ENCODE measurements around the gene OTUB2. TPM values are rescaled to one million over a fixed set of nuclear protein-coding genes. Genes with fewer than 3 reads are reported as not detected.

OTUB2 gene
- total RNA-seq, 1 experiment from 2014 or later: 1.2 TPM

DNA sequence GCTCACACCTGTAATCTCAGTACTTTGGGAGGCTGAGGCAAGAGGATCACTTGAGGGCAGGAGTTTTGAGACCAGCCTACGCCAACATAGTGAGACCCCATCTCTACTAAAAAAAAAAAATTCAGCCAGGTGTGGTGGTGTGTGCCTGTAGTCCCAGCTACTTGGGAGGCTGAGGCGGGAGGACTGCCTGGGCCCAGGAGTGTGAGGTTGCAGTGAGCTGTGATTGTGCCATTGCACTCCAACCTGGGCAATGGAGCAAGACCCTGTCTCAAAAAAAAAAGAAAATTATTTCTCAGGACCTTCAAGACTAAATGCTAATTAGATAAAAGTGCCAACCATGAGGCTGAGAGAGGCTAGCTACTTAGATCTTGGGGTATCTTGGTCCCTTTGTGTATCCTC is 23.5 kb downstream of the OTUB2 start:
- Mint-ChIP-seq H3K9me3 (ENCODE audit: unreplicated experiment) (no peaks in the 10 kb centered on the region), H3K4me1 (ENCODE audit: low read depth, unreplicated experiment) (no peaks in the 10 kb centered on the region), H3K27ac (ENCODE audit: unreplicated experiment) (no peak overlapping the region), H3K4me3 (ENCODE audit: unreplicated experiment) (no peak overlapping the region), H3K36me3 (ENCODE audit: insufficient read depth, unreplicated experiment) (peaks cover 63% of the 10 kb centered on the region), H3K27me3 (ENCODE audit: insufficient read depth, unreplicated experiment) (no peaks in the 10 kb centered on the region)
- BruUV-seq (replicated peaks): no TSS peak
- H3K4me3 ChIP-seq (ENCODE audit: low read depth, low read length): no peak overlapping the region
- H3K9me3 ChIP-seq: no peaks in the 10 kb centered on the region
- ChIA-PET CTCF (interaction anchor here (1.1 kb wide), 1 partner anchor 87 kb away, joined by 3 read pairs; no protein-coding TSS in a partner anchor), POLR2A (no interaction called here)
- peaks cover 3% of the 10 kb centered on the region for H3K36me3 ChIP-seq (ENCODE audit: control insufficient read depth, insufficient read depth, low read length)
- H3K4me1 ChIP-seq: no peaks in the 10 kb centered on the region
- intact Hi-C loops (cut with micrococcal nuclease; ENCODE audit: unreplicated experiment): no loop called here
- no peak for DNase-seq
- H3K27me3 ChIP-seq (replicated peaks; ENCODE audit: control insufficient read depth, insufficient read depth, low read length): no peaks in the 10 kb centered on the region
- TF ChIP-seq, protein P1, sequence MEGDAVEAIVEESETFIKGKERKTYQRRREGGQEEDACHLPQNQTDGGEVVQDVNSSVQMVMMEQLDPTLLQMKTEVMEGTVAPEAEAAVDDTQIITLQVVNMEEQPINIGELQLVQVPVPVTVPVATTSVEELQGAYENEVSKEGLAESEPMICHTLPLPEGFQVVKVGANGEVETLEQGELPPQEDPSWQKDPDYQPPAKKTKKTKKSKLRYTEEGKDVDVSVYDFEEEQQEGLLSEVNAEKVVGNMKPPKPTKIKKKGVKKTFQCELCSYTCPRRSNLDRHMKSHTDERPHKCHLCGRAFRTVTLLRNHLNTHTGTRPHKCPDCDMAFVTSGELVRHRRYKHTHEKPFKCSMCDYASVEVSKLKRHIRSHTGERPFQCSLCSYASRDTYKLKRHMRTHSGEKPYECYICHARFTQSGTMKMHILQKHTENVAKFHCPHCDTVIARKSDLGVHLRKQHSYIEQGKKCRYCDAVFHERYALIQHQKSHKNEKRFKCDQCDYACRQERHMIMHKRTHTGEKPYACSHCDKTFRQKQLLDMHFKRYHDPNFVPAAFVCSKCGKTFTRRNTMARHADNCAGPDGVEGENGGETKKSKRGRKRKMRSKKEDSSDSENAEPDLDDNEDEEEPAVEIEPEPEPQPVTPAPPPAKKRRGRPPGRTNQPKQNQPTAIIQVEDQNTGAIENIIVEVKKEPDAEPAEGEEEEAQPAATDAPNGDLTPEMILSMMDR (IDR thresholded peaks at IDR 0.05; ENCODE audit: insufficient read depth in 1 of 2, low read depth in 1 of 2, low read length in 1 of 2, severe bottlenecking in 1 of 2, unreplicated experiment in 1 of 2): no peak

GRCh38 chr14:94050231-94050880 is 24.2 kb downstream of the OTUB2 start:
- H3K4me3 Mint-ChIP-seq (ENCODE audit: unreplicated experiment): no peak overlapping the region
- no TSS peak for BruUV-seq (replicated peaks)
- ChIA-PET CTCF (interaction anchor here (1.1 to 1.3 kb wide), 2 partner anchors 30 to 86 kb away, joined by 3 to 6 read pairs; partner anchors contain the start of genes DDX24 and IFI27L1), POLR2A (no interaction called here)
- H3K9me3 Mint-ChIP-seq (ENCODE audit: unreplicated experiment): no peaks in the 10 kb centered on the region
- H3K4me1 Mint-ChIP-seq (ENCODE audit: low read depth, unreplicated experiment): no peaks in the 10 kb centered on the region
- no peaks in the 10 kb centered on the region for H3K9me3 ChIP-seq
- H3K36me3 Mint-ChIP-seq (ENCODE audit: insufficient read depth, unreplicated experiment): peaks cover 64% of the 10 kb centered on the region
- H3K27ac Mint-ChIP-seq (ENCODE audit: unreplicated experiment): no peak overlapping the region
- TF ChIP-seq, protein P1 (IDR thresholded peaks at IDR 0.05; ENCODE audit: insufficient read depth in 1 of 2, low read depth in 1 of 2, low read length in 1 of 2, severe bottlenecking in 1 of 2, unreplicated experiment in 1 of 2): no peak
- H3K27me3 ChIP-seq (replicated peaks; ENCODE audit: control insufficient read depth, insufficient read depth, low read length): no peaks in the 10 kb centered on the region
- H3K4me3 ChIP-seq (ENCODE audit: low read depth, low read length): no peak overlapping the region
- no peak for DNase-seq
- intact Hi-C loops (cut with micrococcal nuclease; ENCODE audit: unreplicated experiment): no loop called here
- H3K4me1 ChIP-seq: no peaks in the 10 kb centered on the region
- peaks cover 3% of the 10 kb centered on the region for H3K36me3 ChIP-seq (ENCODE audit: control insufficient read depth, insufficient read depth, low read length)
- no peaks in the 10 kb centered on the region for H3K27me3 Mint-ChIP-seq (ENCODE audit: insufficient read depth, unreplicated experiment)

DNA sequence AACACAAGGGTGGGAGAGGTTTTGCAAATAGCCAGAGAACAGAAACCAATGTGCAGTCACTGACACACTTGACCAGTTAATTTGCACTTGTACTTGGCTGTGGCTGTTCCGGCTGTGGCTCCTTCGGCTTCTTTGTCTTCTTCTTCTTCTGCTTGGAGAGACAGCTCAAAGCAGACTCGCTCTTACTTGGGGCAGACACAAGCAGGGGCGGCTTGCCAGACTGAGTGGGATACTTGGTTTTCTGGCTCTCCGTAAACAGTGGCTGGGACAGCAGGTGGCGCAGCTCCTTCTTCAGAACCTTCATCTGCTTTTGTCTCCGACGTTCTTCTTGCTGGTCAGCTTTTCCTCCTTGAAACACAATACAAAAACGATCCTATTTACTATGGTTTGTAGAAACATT is 25.0 kb downstream of the OTUB2 start:
- TF ChIP-seq, protein P1 (IDR thresholded peaks at IDR 0.05; ENCODE audit: insufficient read depth in 1 of 2, low read depth in 1 of 2, low read length in 1 of 2, severe bottlenecking in 1 of 2, unreplicated experiment in 1 of 2): peak; percentile 28 to 57
- Histone ChIP-seq H3K9me3 (no peaks in the 10 kb centered on the region), H3K27me3 (replicated peaks; ENCODE audit: control insufficient read depth, insufficient read depth, low read length) (no peaks in the 10 kb centered on the region), H3K4me1 (no peaks in the 10 kb centered on the region), H3K36me3 (ENCODE audit: control insufficient read depth, insufficient read depth, low read length) (peaks cover 3% of the 10 kb centered on the region), H3K4me3 (ENCODE audit: low read depth, low read length) (no peak overlapping the region)
- BruUV-seq (replicated peaks): no TSS peak
- intact Hi-C loops (cut with micrococcal nuclease; ENCODE audit: unreplicated experiment): loop anchor here (1.0 kb wide), 1 partner anchor 85 kb away; no protein-coding TSS in a partner anchor
- Mint-ChIP-seq H3K4me1 (ENCODE audit: low read depth, unreplicated experiment) (no peaks in the 10 kb centered on the region), H3K4me3 (ENCODE audit: unreplicated experiment) (no peak overlapping the region), H3K9me3 (ENCODE audit: unreplicated experiment) (no peaks in the 10 kb centered on the region), H3K27me3 (ENCODE audit: insufficient read depth, unreplicated experiment) (no peaks in the 10 kb centered on the region), H3K36me3 (ENCODE audit: insufficient read depth, unreplicated experiment) (peaks cover 67% of the 10 kb centered on the region), H3K27ac (ENCODE audit: unreplicated experiment) (no peak overlapping the region)
- ChIA-PET CTCF (interaction anchor here (0.6 to 3.1 kb wide), 5 partner anchors 16 to 85 kb away, joined by 3 to 28 read pairs (median 4); partner anchors contain the start of genes DDX24 and IFI27L1), POLR2A (no interaction called here)
- peak in 1 of 2 experiments; percentile 25 for DNase-seq
